ENCODE results near the gene C11orf91.
A peak's percentile ranks its signal among the peaks of the same experiment; 100 is the strongest.

C11orf91 gene

GRCh38 chr11:33652431-33652830 is 48.2 kb downstream of the C11orf91 start:
- H3K4me2 ChIP-seq, result peak overlapping the region; percentile 49
- TF ChIP-seq CTCF (conservative IDR thresholded peaks at IDR 0.05; ENCODE audit: low read depth, low read length), result no peak
- no peaks in the 10 kb centered on the region for H4K20me1 ChIP-seq (ENCODE audit: insufficient read depth)
- H3K4me3 ChIP-seq (IDR thresholded peaks at IDR 0.05; ENCODE audit: insufficient read depth, low read depth, low read length), result no peak overlapping the region
- no peak overlapping the region for H3K9ac ChIP-seq
- H3K27me3 ChIP-seq (ENCODE audit: insufficient read depth, low read depth), result no peaks in the 10 kb centered on the region
- peak overlapping the region; percentile 34; the same call in 1 of the 2 replicates for H2AFZ ChIP-seq (ENCODE audit: low read depth)
- no peaks in the 10 kb centered on the region for H3K79me2 ChIP-seq (ENCODE audit: insufficient read depth, low read depth)
- H3K27ac ChIP-seq, result peak overlapping the region; percentile 57
- peaks cover 57% of the 10 kb centered on the region for H3K4me1 ChIP-seq (ENCODE audit: low read depth, poor library complexity, severe bottlenecking)
- H3K36me3 ChIP-seq (ENCODE audit: insufficient read depth), result 0 out of 2 replicates have a peak, but pooled peaks cover 4% of the 10 kb centered on the region

- no peak for TF ChIP-seq CTCF (conservative IDR thresholded peaks at IDR 0.05; ENCODE audit: low read depth, low read length)
- no peaks in the 10 kb centered on the region for H3K79me2 ChIP-seq (ENCODE audit: insufficient read depth, low read depth)
- H3K9ac ChIP-seq, result no peak overlapping the region
- no peak overlapping the region for H3K4me3 ChIP-seq (IDR thresholded peaks at IDR 0.05; ENCODE audit: insufficient read depth, low read depth, low read length)
- H3K27me3 ChIP-seq (ENCODE audit: insufficient read depth, low read depth), result no peaks in the 10 kb centered on the region
- peak overlapping the region; percentile 49 for H3K4me2 ChIP-seq
- H4K20me1 ChIP-seq (ENCODE audit: insufficient read depth), result no peaks in the 10 kb centered on the region
- H2AFZ ChIP-seq (ENCODE audit: low read depth), result peak overlapping the region; percentile 34; the same call in 1 of the 2 replicates
- H3K36me3 ChIP-seq (ENCODE audit: insufficient read depth), result 0 out of 2 replicates have a peak, but pooled peaks cover 4% of the 10 kb centered on the region
- peaks cover 54% of the 10 kb centered on the region for H3K4me1 ChIP-seq (ENCODE audit: low read depth, poor library complexity, severe bottlenecking)
- peak overlapping the region; percentile 57 for H3K27ac ChIP-seq
Observed at GRCh38 chr11:33651990-33652389, 48.6 kb downstream of the C11orf91 start.

- Histone ChIP-seq H2AFZ (ENCODE audit: low read depth) (no peak overlapping the region), H3K4me1 (ENCODE audit: low read depth, poor library complexity, severe bottlenecking) (peaks cover 49% of the 10 kb centered on the region)
Observed at GRCh38 chr11:33651555-33651954, 49.1 kb downstream of the C11orf91 start.

GRCh38 chr11:33649944-33650343 is 50.7 kb downstream of the C11orf91 start:
- Histone ChIP-seq H3K4me2 (no peak overlapping the region), H4K20me1 (ENCODE audit: insufficient read depth) (no peaks in the 10 kb centered on the region), H3K36me3 (ENCODE audit: insufficient read depth) (no peaks in the 10 kb centered on the region), H3K9ac (no peak overlapping the region), H3K79me2 (ENCODE audit: insufficient read depth, low read depth) (no peaks in the 10 kb centered on the region), H3K27me3 (ENCODE audit: insufficient read depth, low read depth) (no peaks in the 10 kb centered on the region), H3K4me3 (IDR thresholded peaks at IDR 0.05; ENCODE audit: insufficient read depth, low read depth, low read length) (no peak overlapping the region), H3K4me1 (ENCODE audit: low read depth, poor library complexity, severe bottlenecking) (peaks cover 33% of the 10 kb centered on the region), H2AFZ (ENCODE audit: low read depth) (no peak overlapping the region), H3K27ac (no peak overlapping the region)
- no peak for TF ChIP-seq CTCF (conservative IDR thresholded peaks at IDR 0.05; ENCODE audit: low read depth, low read length)

More at GRCh38 chr11:33651555-33651954, 49.1 kb downstream of the C11orf91 start:
- Histone ChIP-seq H3K27me3 (ENCODE audit: insufficient read depth, low read depth) (no peaks in the 10 kb centered on the region), H3K4me3 (IDR thresholded peaks at IDR 0.05; ENCODE audit: insufficient read depth, low read depth, low read length) (no peak overlapping the region), H4K20me1 (ENCODE audit: insufficient read depth) (no peaks in the 10 kb centered on the region), H3K9ac (no peak overlapping the region), H3K4me2 (no peak overlapping the region), H3K27ac (peak overlapping the region; percentile 57; the same call in 1 of the 2 replicates), H3K36me3 (ENCODE audit: insufficient read depth) (0 out of 2 replicates have a peak, but pooled peaks cover 4% of the 10 kb centered on the region), H3K79me2 (ENCODE audit: insufficient read depth, low read depth) (no peaks in the 10 kb centered on the region)
- no peak for TF ChIP-seq CTCF (conservative IDR thresholded peaks at IDR 0.05; ENCODE audit: low read depth, low read length)

All from KMS-11 (cell line).